Measurements from ENCODE around the gene MAP3K8. TPM values are rescaled to one million over a fixed set of nuclear protein-coding genes. Genes with fewer than 3 reads are reported as not detected.
A peak's percentile ranks its signal among the peaks of the same experiment; 100 is the strongest.

MAP3K8 gene
- total and polyA plus RNA-seq, 2 experiments from 2014 or later, result 3.7 to 4.8 TPM

- Histone ChIP-seq H3K9me2 (ENCODE audit: insufficient read depth) (no peaks in the 10 kb centered on the region), H2AFZ (no peak overlapping the region), H3K4me3 (peak overlapping the region; percentile 84), H3K27me3 (replicated peaks; ENCODE audit: insufficient read depth) (no peaks in the 10 kb centered on the region), H3K4me2 (ENCODE audit: unreplicated experiment) (peak overlapping the region; percentile 91), H3K9ac (peak overlapping the region; percentile 98), H3K36me3 (ENCODE audit: low read depth) (peaks cover 13% of the 10 kb centered on the region; the same call in 1 of the 2 replicates), H3K4me1 (ENCODE audit: insufficient read depth) (peaks cover 35% of the 10 kb centered on the region), H3K9me3 (ENCODE audit: low read depth) (no peaks in the 10 kb centered on the region), H3K79me2 (ENCODE audit: insufficient read depth) (peaks cover 37% of the 10 kb centered on the region), H3K27ac (peak overlapping the region; percentile 91), H4K20me1 (ENCODE audit: insufficient read depth) (no peaks in the 10 kb centered on the region), H3F3A (ENCODE audit: insufficient read depth) (peaks cover 41% of the 10 kb centered on the region)
- TF ChIP-seq EZH2 (IDR thresholded peaks at IDR 0.05; ENCODE audit: insufficient read depth, poor library complexity, severe bottlenecking) (no peak), EZH2phosphoT487 (IDR thresholded peaks at IDR 0.05; ENCODE audit: insufficient read depth, low read depth) (no peak)
- in situ Hi-C loops (cut with MboI), result no loop called here
- DNase-seq, result peak; percentile 79
- 11 to 12% methylated on average over 13 of the region's 13 CpGs for WGBS, 2 experiments (ENCODE audit: low coverage in 1 of 2, low lambda C conversion rate in 2 of 2, missing lambda C conversion rate in 2 of 2)
Observed at GRCh38 chr10:30437031-30437841, 3.3 kb downstream of the MAP3K8 start.

- H3K4me3 ChIP-seq, result peak overlapping the region; percentile 84
- H3K9me2 ChIP-seq (ENCODE audit: insufficient read depth), result no peaks in the 10 kb centered on the region
- H3F3A ChIP-seq (ENCODE audit: insufficient read depth), result peaks cover 46% of the 10 kb centered on the region
- no peaks in the 10 kb centered on the region for H3K27me3 ChIP-seq (replicated peaks; ENCODE audit: insufficient read depth)
- H3K36me3 ChIP-seq (ENCODE audit: low read depth), result peaks cover 13% of the 10 kb centered on the region; the same call in 1 of the 2 replicates
- H2AFZ ChIP-seq, result no peak overlapping the region
- peak overlapping the region; percentile 98 for H3K9ac ChIP-seq
- in situ Hi-C loops (cut with MboI), result no loop called here
- H3K9me3 ChIP-seq (ENCODE audit: low read depth), result no peaks in the 10 kb centered on the region
- no peaks in the 10 kb centered on the region for H4K20me1 ChIP-seq (ENCODE audit: insufficient read depth)
- peak; percentile 85 for DNase-seq
- peaks cover 44% of the 10 kb centered on the region for H3K79me2 ChIP-seq (ENCODE audit: insufficient read depth)
- peak overlapping the region; percentile 91 for H3K4me2 ChIP-seq (ENCODE audit: unreplicated experiment)
- TF ChIP-seq EZH2 (IDR thresholded peaks at IDR 0.05; ENCODE audit: insufficient read depth, poor library complexity, severe bottlenecking) (no peak), EZH2phosphoT487 (IDR thresholded peaks at IDR 0.05; ENCODE audit: insufficient read depth, low read depth) (no peak)
- WGBS, 2 experiments (ENCODE audit: low coverage in 1 of 2, low lambda C conversion rate in 2 of 2, missing lambda C conversion rate in 2 of 2), result 15 to 23% methylated on average over 5 of the region's 5 CpGs
- H3K27ac ChIP-seq, result peak overlapping the region; percentile 91
- peaks cover 35% of the 10 kb centered on the region for H3K4me1 ChIP-seq (ENCODE audit: insufficient read depth)
Observed at GRCh38 chr10:30438021-30438850, 4.3 kb downstream of the MAP3K8 start.

DNA sequence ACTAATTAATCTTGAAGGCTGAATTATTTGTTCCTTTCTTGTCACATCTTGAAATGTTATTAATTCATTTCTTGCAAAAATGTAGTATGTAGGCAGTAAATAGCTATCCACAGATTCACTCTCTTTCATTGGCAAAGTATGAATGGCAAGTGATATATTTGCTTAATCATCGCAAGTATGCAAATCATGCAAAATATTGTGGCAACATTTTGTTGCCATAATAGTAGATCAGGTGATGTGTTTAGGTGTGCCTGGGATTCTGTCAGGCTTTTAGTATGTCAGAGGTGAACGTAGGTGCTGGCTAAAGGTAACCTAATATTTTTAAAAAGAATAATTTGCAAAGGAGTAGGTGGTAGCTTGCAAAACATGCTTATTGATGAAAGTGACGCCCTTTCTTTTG, 5.9 kb downstream of the MAP3K8 start:
- H4K20me1 ChIP-seq (ENCODE audit: insufficient read depth), result no peaks in the 10 kb centered on the region
- no peak overlapping the region for H3K9ac ChIP-seq
- TF ChIP-seq EZH2phosphoT487 (IDR thresholded peaks at IDR 0.05; ENCODE audit: insufficient read depth, low read depth), result no peak
- no peak for TF ChIP-seq EZH2 (IDR thresholded peaks at IDR 0.05; ENCODE audit: insufficient read depth, poor library complexity, severe bottlenecking)
- H3K27me3 ChIP-seq (replicated peaks; ENCODE audit: insufficient read depth), result no peaks in the 10 kb centered on the region
- peaks cover 48% of the 10 kb centered on the region for H3F3A ChIP-seq (ENCODE audit: insufficient read depth)
- peaks cover 44% of the 10 kb centered on the region for H3K79me2 ChIP-seq (ENCODE audit: insufficient read depth)
- H3K4me3 ChIP-seq, result no peak overlapping the region
- no peak overlapping the region for H3K4me2 ChIP-seq (ENCODE audit: unreplicated experiment)
- in situ Hi-C loops (cut with MboI), result no loop called here
- H3K9me3 ChIP-seq (ENCODE audit: low read depth), result no peaks in the 10 kb centered on the region
- no peak overlapping the region for H2AFZ ChIP-seq
- H3K4me1 ChIP-seq (ENCODE audit: insufficient read depth), result peaks cover 38% of the 10 kb centered on the region
- 99 to 100% methylated on average over 3 of the region's 3 CpGs for WGBS, 2 experiments (ENCODE audit: low coverage in 1 of 2, low lambda C conversion rate in 2 of 2, missing lambda C conversion rate in 2 of 2)
- DNase-seq, result peak; percentile 37
- H3K36me3 ChIP-seq (ENCODE audit: low read depth), result peaks cover 13% of the 10 kb centered on the region; the same call in 1 of the 2 replicates
- H3K27ac ChIP-seq, result no peak overlapping the region
- H3K9me2 ChIP-seq (ENCODE audit: insufficient read depth), result no peaks in the 10 kb centered on the region

DNA sequence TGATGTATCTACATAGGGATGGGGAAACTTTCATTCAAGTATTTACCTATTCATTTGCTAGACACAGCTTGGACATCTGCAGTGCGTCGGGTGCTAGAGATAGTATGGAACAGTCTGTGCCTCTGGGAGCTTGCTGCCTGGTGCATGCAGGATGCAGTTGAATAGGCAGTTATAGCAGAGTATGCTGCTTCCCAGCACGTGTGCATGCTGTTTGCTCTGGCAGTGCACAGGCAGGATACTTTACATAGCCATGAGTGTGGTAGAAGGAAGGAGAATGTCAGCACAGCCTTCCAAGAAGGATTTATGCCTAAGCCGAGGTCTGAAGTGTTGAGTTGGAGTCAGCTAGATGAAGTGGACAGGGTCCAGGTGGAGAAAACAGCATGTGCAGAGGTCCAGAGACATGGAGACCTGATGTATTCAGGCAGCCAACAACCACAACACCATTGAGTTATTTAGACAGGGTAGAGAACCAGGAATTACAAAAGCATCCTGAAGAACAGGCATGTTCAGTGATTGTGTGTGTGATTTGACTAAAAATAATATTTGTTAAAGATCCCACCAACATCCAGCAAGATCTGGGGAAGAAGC, 8.1 kb downstream of the MAP3K8 start:
- Histone ChIP-seq H3K4me2 (ENCODE audit: unreplicated experiment) (no peak overlapping the region), H3K9ac (no peak overlapping the region), H3F3A (ENCODE audit: insufficient read depth) (peaks cover 47% of the 10 kb centered on the region), H3K4me3 (no peak overlapping the region), H3K27ac (no peak overlapping the region), H3K27me3 (replicated peaks; ENCODE audit: insufficient read depth) (no peaks in the 10 kb centered on the region), H3K9me2 (ENCODE audit: insufficient read depth) (no peaks in the 10 kb centered on the region), H3K9me3 (ENCODE audit: low read depth) (no peaks in the 10 kb centered on the region), H2AFZ (no peak overlapping the region), H4K20me1 (ENCODE audit: insufficient read depth) (no peaks in the 10 kb centered on the region), H3K36me3 (ENCODE audit: low read depth) (peaks cover 13% of the 10 kb centered on the region; the same call in 1 of the 2 replicates), H3K4me1 (ENCODE audit: insufficient read depth) (peaks cover 45% of the 10 kb centered on the region), H3K79me2 (ENCODE audit: insufficient read depth) (peaks cover 44% of the 10 kb centered on the region)
- no peak for DNase-seq
- TF ChIP-seq EZH2phosphoT487 (IDR thresholded peaks at IDR 0.05; ENCODE audit: insufficient read depth, low read depth) (no peak), EZH2 (IDR thresholded peaks at IDR 0.05; ENCODE audit: insufficient read depth, poor library complexity, severe bottlenecking) (no peak)
- in situ Hi-C loops (cut with MboI), result no loop called here
- 62 to 64% methylated on average over 4 of the region's 4 CpGs for WGBS, 2 experiments (ENCODE audit: low coverage in 1 of 2, low lambda C conversion rate in 2 of 2, missing lambda C conversion rate in 2 of 2)
